SKM-1 (cell line): ENCODE results near the gene ANGPTL3.
"Not testable (repeated sequence)": the region's sequence is repeated elsewhere in the genome, so short reads cannot be mapped to it uniquely, and the experiment has no call there.

Experiments used
- DNase-seq: peaks from one replicate; lab custom pipeline; 2025; ENCODE audit not compliant: unreplicated experiment; lab: John Stamatoyannopoulos, UW

ANGPTL3 gene

DNA sequence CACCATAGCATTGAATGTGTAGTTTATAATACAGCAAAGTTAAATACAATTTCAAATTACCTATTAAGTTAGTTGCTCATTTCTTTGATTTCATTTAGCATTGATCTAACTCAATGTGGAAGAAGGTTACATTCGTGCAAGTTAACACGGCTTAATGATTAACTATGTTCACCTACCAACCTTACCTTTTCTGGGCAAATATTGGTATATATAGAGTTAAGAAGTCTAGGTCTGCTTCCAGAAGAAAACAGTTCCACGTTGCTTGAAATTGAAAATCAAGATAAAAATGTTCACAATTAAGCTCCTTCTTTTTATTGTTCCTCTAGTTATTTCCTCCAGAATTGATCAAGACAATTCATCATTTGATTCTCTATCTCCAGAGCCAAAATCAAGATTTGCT lies at the start of gene ANGPTL3:
TSS of gene ANGPTL3 (plus strand) at position 240 of the 400 bp plus-strand sequence. CDS start at position 287, 47 bp downstream.
- no peak for DNase-seq

- no peak for DNase-seq
These were observed 36.0 kb upstream of the ANGPTL3 start for GRCh38 chr1:62561306-62561705.

GRCh38 chr1:62567182-62567581 lies 30.1 kb upstream of the ANGPTL3 start:
- not testable (repeated sequence) for DNase-seq

DNA sequence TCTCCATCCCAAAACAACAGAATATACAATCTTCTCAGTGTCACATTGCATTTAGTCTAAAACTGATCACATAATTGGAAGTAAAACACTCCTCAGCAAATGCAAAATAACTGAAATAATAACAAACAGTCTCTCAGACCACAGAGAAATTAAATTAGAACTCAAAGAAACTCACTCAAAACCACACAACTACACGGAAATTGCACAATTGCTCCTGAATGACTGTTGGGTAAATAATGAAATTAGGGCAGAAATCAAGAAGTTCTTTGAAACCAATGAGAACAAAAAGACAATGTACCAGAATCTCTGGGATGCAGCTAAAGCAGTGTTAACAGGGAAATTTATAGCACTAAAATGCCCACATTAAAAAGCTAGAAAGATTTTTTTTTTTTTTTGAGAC lies 29.4 kb upstream of the ANGPTL3 start:
- not testable (repeated sequence) for DNase-seq

DNA sequence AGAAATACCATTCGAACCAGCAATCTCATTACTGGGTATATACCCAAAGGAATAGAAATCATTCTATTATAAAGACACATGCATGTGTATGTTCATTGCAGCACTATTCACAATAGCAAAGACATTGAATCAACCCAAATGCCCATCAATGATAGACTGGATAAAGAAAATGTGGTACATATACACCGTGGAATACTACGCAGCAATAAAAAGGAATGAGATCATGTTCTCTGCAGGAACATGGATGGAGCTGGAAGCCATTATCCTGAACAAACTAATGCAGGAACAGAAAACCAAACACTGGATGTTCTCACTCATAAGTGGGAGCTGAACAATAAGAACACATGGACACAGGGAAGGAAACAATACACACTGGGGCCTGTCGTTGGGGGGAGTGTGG lies 25.8 kb upstream of the ANGPTL3 start:
- not testable (repeated sequence) for DNase-seq

- no peak for DNase-seq
These were observed 24.8 kb upstream of the ANGPTL3 start for GRCh38 chr1:62572476-62572875.

- no peak for DNase-seq
These were observed 23.6 kb upstream of the ANGPTL3 start for GRCh38 chr1:62573675-62574074.

GRCh38 chr1:62585469-62586155 lies 11.7 kb upstream of the ANGPTL3 start:
- no peak for DNase-seq

GRCh38 chr1:62588000-62588399 lies 9.3 kb upstream of the ANGPTL3 start:
- DNase-seq, result no peak

DNA sequence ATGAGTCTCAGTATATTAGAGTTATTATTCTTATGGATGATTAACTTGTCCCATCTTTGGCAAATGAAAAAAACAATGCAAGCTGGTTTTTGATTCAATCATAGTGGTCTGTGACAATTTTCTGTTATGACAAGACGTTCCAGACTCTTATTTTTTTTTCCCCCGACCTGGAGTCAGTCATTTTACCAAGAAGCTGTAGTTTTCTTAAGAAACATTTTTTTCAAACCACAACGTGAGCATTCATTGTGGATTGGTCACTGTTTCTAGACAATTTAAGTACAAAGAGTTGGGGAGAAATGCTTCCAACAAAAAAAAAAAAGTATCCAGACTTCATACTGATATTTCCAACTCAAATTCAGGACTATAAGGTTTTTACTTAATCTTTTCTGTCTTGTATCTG lies 8.0 kb upstream of the ANGPTL3 start:
- DNase-seq, result no peak

GRCh38 chr1:62590255-62590969 lies 6.9 kb upstream of the ANGPTL3 start:
- no peak for DNase-seq

GRCh38 chr1:62590970-62591368 lies 6.4 kb upstream of the ANGPTL3 start:
- DNase-seq, result no peak

- no peak for DNase-seq
These were observed 3.4 kb upstream of the ANGPTL3 start for GRCh38 chr1:62593825-62594394.

- no peak for DNase-seq
These were observed 1.7 kb upstream of the ANGPTL3 start for GRCh38 chr1:62595647-62596046.

DNA sequence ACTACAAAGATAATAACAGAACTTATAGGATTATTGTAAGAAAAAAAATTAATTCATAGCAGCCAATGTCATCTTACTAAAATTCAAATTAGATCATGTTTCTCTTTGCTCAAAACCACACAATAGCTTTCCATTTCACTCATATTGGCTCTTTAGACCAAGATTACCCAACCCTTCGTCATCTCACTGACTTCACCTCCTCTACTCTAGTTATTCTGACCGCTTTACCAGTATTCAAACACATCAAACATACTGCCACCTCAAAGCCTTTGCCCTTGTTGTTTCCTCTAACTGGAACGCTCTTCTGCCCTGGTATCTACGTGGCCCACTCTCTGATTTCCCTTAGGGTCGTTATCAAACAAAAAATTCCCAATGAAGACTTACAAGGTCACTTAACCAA lies 1.7 kb downstream of the ANGPTL3 start:
- DNase-seq, result no peak

DNA sequence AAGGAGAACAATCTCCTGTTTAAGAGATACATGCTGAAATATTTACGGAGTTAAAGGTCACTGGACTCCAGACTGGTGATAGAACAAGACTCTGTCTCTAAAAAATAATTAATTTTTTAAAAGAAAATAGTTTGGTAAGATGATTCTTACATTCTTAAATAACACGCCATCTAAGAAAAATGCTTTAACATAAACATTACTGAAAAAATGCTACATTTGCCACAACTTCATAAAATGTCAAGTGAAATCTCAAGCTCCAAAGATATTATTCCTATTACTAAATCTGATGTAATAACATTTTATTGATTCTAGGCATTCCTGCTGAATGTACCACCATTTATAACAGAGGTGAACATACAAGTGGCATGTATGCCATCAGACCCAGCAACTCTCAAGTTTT lies 4.1 kb downstream of the ANGPTL3 start:
- no peak for DNase-seq

GRCh38 chr1:62608905-62609304 lies 11.6 kb downstream of the ANGPTL3 start:
- no peak for DNase-seq

DNA sequence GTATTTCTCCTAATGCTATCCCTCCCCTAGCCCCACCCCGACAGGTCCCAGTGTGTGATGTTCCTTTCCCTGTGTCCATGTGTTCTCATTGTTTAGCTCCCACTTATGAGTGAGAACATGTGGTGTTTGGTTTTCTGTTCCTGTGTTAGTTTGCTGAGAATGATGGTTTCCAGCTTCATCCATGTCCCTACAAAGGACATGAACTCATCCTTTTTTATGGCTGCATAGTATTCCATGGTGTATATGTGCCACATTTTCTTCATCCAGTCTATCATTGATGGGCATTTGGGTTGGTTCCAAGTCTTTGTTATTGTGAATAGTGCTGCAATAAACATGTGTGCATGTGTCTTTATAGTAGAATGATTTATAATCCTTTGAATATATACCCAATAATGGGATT lies 13.3 kb downstream of the ANGPTL3 start:
- DNase-seq, result not testable (repeated sequence)

DNA sequence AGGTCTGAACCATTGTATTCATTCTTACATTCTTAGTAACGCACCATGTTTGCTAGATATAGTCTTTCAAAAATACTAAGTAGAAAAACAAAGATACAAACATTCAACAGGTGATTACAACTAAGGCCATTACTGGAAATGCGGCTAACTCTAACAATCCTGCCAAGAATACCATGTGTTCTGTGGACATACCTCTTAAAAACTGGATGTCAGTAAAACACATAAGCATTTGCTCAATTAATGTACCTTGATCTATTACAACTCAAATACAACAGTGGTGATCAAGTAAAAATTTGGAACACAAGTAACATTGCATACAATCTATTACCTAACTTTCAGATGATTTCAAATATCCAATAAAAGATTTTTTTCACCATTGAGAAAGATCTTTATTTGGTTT lies 15.4 kb downstream of the ANGPTL3 start:
- DNase-seq, result no peak

DNA sequence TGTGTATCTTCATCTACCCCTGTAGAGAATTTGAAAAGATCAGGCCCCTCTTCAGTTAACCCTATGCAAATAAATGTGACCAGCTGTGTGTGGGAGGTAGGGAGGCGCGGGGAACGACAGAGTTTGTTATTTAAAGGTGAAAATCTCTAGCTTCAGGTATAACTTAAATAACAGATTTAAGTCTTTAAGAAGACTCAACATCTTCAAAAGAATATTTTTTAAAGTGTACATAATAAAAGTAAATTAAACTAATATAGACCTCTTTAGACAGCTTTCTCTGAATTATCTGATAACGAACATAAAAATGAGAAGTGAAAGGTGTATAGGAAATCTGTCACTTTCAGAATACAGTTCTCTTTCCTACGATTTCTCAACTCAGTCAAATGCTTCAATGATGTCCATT lies 16.0 kb downstream of the ANGPTL3 start:
- DNase-seq, result no peak

DNA sequence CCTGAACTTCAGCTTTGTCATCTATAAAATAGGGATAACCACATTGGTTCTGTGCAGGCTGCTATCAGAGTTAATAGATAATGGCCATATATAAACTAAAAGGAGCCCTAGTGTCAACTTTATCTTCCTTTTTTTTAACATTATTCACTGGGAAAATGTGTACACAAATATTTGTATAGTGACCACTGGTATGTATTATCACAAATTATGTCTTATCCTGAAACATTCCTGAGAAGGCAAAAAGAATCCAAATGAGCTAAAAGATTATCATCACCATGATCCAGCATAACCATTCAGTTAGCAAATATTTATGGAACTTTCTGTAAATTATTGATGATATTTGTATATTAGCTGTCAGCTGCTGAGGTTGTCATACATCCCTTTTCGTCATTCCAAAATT lies 16.6 kb downstream of the ANGPTL3 start:
- DNase-seq, result no peak

DNA sequence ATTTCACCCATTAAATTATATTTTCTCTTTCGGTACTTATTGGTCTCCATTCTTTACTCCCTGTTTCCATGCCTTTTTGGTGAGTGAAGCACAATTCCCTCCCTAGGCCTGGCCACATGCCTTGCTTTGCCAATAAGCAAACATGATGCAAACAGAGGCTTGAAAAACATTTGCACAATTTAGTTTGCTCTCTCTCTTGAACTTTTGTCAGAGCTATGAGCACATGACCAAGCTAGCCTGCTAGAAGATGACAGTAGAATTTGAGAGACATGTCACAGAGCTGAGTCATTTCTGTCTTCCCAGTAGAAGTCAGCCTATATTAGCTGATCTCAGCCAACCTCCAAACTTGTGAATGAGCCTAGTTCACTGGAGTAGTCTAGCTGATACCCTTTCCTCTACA lies 24.6 kb downstream of the ANGPTL3 start:
- no peak for DNase-seq
